AG04450 (cell line): ENCODE measurements around the gene TMPRSS2. TPM values are rescaled to one million over a fixed set of nuclear protein-coding genes. Genes with fewer than 3 reads are reported as not detected.
"Not testable (repeated sequence)": the region's sequence is repeated elsewhere in the genome, so short reads cannot be mapped to it uniquely, and the experiment has no call there.

Experiments used
- CTCF ChIA-PET: fragments of 300-600, 350-600 bp; formaldehyde crosslinking; extraction: SDS; loops from one replicate; lab custom pipeline; 2022; ENCODE audit warnings: antibody characterized with exemption, inconsistent platforms; lab: Charles Lee
- POLR2A ChIA-PET: fragments of 350-600 bp; formaldehyde crosslinking; extraction: SDS; loops from one replicate; lab custom pipeline; 2021; ENCODE audit warnings: antibody characterized with exemption, inconsistent platforms; lab: Yijun Ruan, JAX
- DNase-seq: peaks from one replicate; pipeline ENCODE4 v3.0.0-alpha.2; 2011; ENCODE audit warnings: low read depth, low spot score
- H3K27ac ChIP-seq: one replicate; pipeline ENCODE4 v1.5.1; 2012; ENCODE audit warnings: low read depth, low read length, control low read depth
- H3K27me3 ChIP-seq: one replicate; pipeline ENCODE4 v1.6.0; 2012; ENCODE audit warnings: low read length; ENCODE audit not compliant: control insufficient read depth, insufficient read depth
- H3K4me3 ChIP-seq: 2 replicates; pipeline ENCODE4 v1.5.1; 2011; ENCODE audit warnings: mild to moderate bottlenecking, low read depth, low read length, control low read depth
- H3K9me3 ChIP-seq: 2 replicates; pipeline ENCODE4 v1.5.1; 2012; ENCODE audit warnings: low read length; ENCODE audit not compliant: control insufficient read depth, insufficient read depth
- CTCF ChIP-seq: IDR thresholded peaks from 2 replicates; pipeline ENCODE4 v1.5.1; 2011; ENCODE audit warnings: low read depth, low read length, control low read depth, inconsistent platforms
- polyA plus RNA-seq: library from polyadenylated mRNA; depleted of rRNA; stranded (reverse); fragments of >200 nt; gene quantifications from 2 replicates; pipeline ENCODE4 v1.2.3, GENCODE V29; 2011

Gene TMPRSS2
- polyA plus RNA-seq, 1 experiment = not detected

- no peak overlapping the region for H3K4me3 ChIP-seq
- DNase-seq = no peak
- CTCF ChIA-PET = interaction anchor here (1.2 kb wide), 1 partner anchor 394 kb away, joined by 3 read pairs; no protein-coding TSS in a partner anchor
- no peak overlapping the region for H3K27ac ChIP-seq
- TF ChIP-seq CTCF = no peak
- peaks cover 15% of the 10 kb centered on the region for H3K27me3 ChIP-seq
- POLR2A ChIA-PET = no interaction called here
- no peaks in the 10 kb centered on the region; the same call in 1 of the 2 replicates for H3K9me3 ChIP-seq
Measured at GRCh38 chr21:41422546-41423304, 85.2 kb downstream of the TMPRSS2 start.

GRCh38 chr21:41420998-41421397 is 87.0 kb downstream of the TMPRSS2 start:
- H3K9me3 ChIP-seq, H3K4me3 ChIP-seq, H3K27me3 ChIP-seq, POLR2A ChIA-PET, DNase-seq, CTCF ChIA-PET, H3K27ac ChIP-seq: not testable (repeated sequence)

- POLR2A ChIA-PET = no interaction called here
- Histone ChIP-seq H3K9me3 (no peaks in the 10 kb centered on the region; the same call in 1 of the 2 replicates), H3K4me3 (peak overlapping the region; percentile 81), H3K27me3 (peaks cover 2% of the 10 kb centered on the region), H3K27ac (peak overlapping the region; percentile 52)
- DNase-seq = peak; percentile 63
- CTCF ChIA-PET = no interaction called here
- TF ChIP-seq CTCF = no peak
Measured at GRCh38 chr21:41419921-41420862, 87.8 kb downstream of the TMPRSS2 start.

- CTCF ChIA-PET = no interaction called here
- no peak for DNase-seq
Measured at GRCh38 chr21:41418956-41419680, 88.8 kb downstream of the TMPRSS2 start.

More at GRCh38 chr21:41418956-41419680, 88.8 kb downstream of the TMPRSS2 start:
- POLR2A ChIA-PET = no interaction called here
- H3K27me3 ChIP-seq = peaks cover 2% of the 10 kb centered on the region
- no peaks in the 10 kb centered on the region; the same call in 1 of the 2 replicates for H3K9me3 ChIP-seq
- H3K27ac ChIP-seq = no peak overlapping the region
- H3K4me3 ChIP-seq = no peak overlapping the region
- no peak for TF ChIP-seq CTCF
